Fibroblast of mammary gland (primary cell): Measurements from ENCODE around the gene MYRIP.
"Not testable (repeated sequence)": the region's sequence is repeated elsewhere in the genome, so short reads cannot be mapped to it uniquely, and the experiment has no call there.

ENCODE experiments used
- DNase-seq: peaks from one replicate; pipeline ENCODE4 v3.0.0-alpha.2; 2010; ENCODE audit warnings: low read depth
- H3K4me3 ChIP-seq: 2 replicates; pipeline ENCODE4 v1.5.1; 2011; ENCODE audit warnings: low read depth, mild to moderate bottlenecking, low read length, moderate library complexity; ENCODE audit not compliant: control insufficient read depth
- CTCF ChIP-seq: conservative IDR thresholded peaks from 2 replicates; pipeline ENCODE4 v1.5.1; 2011; ENCODE audit warnings: low read depth, low read length, inconsistent platforms; ENCODE audit not compliant: control insufficient read depth, insufficient read depth

The MYRIP gene

GRCh38 chr3:39809181-39809994, at the start of gene MYRIP:
MYRIP (plus strand) TSS chr3:39809609; CDS start chr3:39900817, 91,208 bp downstream.
- DNase-seq, result no peak
- no peak for TF ChIP-seq CTCF
- H3K4me3 ChIP-seq, result no peak within 1 kb of the TSS

DNA sequence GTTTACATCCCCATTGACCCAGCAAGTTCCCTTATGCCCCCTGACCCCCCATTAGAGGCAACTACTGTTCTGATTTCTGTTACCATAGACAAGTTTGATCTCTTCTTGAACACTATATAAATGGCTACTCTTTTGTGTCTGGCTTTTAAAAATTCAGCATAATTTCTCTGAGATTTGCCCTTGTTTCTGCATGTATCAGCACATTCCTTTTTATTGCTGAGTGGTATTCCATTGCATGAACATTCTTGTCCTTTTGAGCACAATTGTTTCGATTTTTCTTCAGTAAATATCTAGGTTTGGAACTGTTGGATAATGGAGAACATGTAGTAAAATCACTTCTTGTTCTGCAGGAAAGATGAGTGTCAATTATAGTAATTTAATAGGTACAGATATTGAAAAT, 49.1 kb upstream of the MYRIP start:
- no peak for TF ChIP-seq CTCF
- no peak for DNase-seq
- H3K4me3 ChIP-seq, result no peak overlapping the region

DNA sequence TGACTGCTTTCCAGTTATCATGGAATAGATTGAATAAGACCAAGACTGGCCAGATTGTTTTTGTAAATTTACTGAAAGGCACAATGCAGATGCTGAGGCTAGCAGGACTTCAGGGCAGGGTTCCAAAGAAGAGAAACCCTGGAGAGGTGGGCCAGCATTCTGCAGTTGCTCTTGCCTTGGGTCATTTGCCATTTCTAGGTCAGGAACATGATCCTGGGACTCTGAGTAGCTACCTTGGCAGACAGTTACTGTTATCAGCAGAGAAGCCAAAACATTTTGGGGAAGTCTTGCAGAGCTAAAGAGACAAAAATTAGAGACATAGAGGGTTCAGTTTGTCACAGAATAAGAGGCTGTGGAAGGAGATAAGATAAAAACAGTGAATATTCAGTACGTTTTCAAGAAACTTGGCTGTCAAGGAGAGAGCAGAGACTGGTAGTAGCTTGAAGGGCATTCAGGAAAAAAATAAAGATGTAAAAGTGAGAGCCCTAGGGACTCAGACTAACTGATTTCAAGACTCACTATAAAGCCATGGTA, 46.8 kb upstream of the MYRIP start:
- no peak for DNase-seq
- H3K4me3 ChIP-seq, result no peak overlapping the region
- no peak for TF ChIP-seq CTCF

GRCh38 chr3:39763390-39763789, 46.0 kb upstream of the MYRIP start:
- H3K4me3 ChIP-seq, result no peak overlapping the region
- no peak for TF ChIP-seq CTCF
- no peak for DNase-seq

- no peak overlapping the region for H3K4me3 ChIP-seq
- DNase-seq, result no peak
- TF ChIP-seq CTCF, result no peak
These were observed 43.8 kb upstream of the MYRIP start for GRCh38 chr3:39765575-39765974.

DNA sequence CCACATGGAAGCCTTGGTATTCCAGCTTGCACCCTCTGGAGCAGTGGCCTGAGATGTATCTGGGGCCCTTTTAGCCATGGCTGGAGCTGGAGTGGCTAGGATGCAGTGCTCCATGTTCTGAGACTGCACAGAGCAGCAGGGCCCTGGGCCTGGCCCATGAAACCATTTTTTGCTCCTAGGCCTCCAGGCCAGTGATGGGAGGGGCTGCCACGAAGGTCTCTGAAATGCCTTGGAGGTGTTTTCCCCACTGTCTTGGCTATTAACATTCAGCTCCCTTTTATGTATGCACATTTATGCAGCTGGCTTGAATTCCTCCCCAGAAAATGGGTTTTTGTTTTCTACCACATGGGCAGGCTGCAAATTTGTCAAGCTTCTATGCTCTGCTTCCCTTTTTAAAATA, 43.0 kb upstream of the MYRIP start:
- no peak for DNase-seq
- no peak overlapping the region for H3K4me3 ChIP-seq
- no peak for TF ChIP-seq CTCF

DNA sequence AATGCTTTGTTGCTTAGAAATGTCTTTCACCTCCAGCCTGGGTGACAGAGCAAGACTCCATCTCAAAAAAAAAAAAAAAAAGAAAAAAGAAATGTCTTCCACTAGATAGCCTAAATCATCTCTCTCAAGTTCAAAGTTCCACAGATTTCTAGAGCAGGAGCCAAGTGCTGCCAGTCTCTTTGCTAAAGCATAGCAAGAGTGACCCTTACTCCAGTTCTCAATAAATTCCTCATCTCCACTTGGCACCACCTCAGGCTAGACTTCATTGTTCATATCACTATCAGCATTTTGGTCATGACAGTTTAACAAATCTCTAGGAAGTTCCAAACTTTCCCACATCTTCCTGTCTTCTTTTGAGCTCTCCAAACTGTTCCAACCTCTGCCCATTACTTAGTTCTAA, 42.5 kb upstream of the MYRIP start:
- not testable (repeated sequence) for DNase-seq, H3K4me3 ChIP-seq

- DNase-seq, H3K4me3 ChIP-seq: not testable (repeated sequence)
These were observed 31.2 kb upstream of the MYRIP start for GRCh38 chr3:39778168-39778567.
